ENCODE data around the gene LYPD6.
A peak's percentile ranks its signal among the peaks of the same experiment; 100 is the strongest.

LYPD6 gene, protein sequence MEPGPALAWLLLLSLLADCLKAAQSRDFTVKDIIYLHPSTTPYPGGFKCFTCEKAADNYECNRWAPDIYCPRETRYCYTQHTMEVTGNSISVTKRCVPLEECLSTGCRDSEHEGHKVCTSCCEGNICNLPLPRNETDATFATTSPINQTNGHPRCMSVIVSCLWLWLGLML
- long read RNA-seq, result 0 reads

DNA sequence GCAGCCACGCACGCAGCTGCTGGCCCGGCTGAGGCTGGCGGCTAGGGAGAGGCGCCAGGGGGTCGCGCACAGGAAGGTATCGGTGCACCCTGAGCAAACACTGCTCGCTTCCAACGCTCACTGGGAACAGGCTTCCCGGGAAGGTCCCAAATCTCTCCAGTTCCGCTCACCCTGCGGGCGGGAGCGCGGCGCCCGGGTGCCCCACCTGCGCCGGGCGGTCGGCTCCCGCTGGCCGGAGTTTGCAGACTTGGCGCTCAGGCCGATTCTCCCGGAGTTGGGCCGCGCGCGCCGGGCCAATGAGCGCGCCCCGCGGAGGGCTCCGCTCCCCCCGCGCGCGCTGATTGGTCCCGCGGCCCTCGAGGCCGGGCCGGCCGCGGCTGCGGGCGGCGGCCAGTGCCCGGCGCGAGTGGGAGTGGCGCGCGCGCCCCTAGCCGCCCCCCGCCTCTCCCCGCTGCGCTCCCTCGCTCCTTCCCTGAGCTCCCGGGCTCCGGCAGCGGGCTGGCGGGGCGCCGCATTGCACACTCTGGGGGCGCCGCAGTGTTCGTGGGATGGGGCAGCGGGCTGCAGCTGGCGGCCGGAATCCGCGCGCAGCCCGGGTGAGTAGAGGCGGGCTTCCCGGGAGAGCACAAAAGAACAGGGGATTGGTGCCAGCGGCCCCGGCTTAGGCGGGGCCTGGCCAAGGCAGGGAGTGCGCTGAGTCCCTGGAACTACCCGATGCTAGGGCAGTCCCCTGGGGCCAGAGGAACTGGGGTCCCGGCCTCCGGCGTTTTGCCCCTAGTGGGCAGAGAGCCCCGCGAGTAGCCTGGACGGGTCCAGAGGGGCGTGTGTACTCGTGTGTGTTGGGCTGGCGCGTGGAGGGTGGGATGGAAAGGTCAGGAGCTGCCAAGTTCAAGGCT, at the start of gene LYPD6:
Gene LYPD6, plus strand, starts transcription at position 461 of the 896 bp plus-strand sequence. CDS start 107,122 bp downstream, outside the sequence.
- Histone ChIP-seq H3K4me3 (replicated peaks; ENCODE audit: insufficient read depth, low read length) (peak within 1 kb of the TSS; percentile 35), H3K27ac (replicated peaks) (no peak within 1 kb of the TSS), H3K27me3 (ENCODE audit: insufficient read depth, poor library complexity, severe bottlenecking) (peaks cover 45% of the 10 kb centered on the region)
- DNase-seq (ENCODE audit: low read depth in 1 of 2, low spot score in 1 of 2), result no peak
- TF ChIP-seq POLR2AphosphoS5 (IDR thresholded peaks at IDR 0.05; ENCODE audit: low read depth) (no peak), SPI1 (IDR thresholded peaks at IDR 0.05; ENCODE audit: borderline replicate concordance, low read depth) (no peak)

DNA sequence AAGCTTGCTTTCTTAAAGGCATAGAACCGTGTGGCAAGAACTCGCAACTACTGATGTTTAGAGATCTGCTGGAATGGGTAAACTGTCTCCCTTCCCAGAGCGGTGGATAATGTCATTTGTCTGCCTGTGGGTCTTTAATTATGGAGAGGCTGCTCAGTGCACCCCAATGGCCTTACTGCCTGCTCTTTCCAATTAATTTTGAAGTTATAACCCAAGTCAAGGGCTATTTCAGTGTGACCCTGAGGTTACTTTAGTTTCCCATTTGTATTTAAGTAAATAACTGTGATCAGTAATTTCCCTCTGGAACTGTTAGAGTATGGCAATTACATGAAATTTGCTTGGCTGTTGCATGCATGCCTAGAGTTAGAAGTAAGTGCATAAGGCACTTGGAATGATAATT, 48.9 kb upstream of the LYPD6 start:
- DNase-seq (ENCODE audit: low read depth in 1 of 2, low spot score in 1 of 2), result no peak
- TF ChIP-seq, protein P1, sequence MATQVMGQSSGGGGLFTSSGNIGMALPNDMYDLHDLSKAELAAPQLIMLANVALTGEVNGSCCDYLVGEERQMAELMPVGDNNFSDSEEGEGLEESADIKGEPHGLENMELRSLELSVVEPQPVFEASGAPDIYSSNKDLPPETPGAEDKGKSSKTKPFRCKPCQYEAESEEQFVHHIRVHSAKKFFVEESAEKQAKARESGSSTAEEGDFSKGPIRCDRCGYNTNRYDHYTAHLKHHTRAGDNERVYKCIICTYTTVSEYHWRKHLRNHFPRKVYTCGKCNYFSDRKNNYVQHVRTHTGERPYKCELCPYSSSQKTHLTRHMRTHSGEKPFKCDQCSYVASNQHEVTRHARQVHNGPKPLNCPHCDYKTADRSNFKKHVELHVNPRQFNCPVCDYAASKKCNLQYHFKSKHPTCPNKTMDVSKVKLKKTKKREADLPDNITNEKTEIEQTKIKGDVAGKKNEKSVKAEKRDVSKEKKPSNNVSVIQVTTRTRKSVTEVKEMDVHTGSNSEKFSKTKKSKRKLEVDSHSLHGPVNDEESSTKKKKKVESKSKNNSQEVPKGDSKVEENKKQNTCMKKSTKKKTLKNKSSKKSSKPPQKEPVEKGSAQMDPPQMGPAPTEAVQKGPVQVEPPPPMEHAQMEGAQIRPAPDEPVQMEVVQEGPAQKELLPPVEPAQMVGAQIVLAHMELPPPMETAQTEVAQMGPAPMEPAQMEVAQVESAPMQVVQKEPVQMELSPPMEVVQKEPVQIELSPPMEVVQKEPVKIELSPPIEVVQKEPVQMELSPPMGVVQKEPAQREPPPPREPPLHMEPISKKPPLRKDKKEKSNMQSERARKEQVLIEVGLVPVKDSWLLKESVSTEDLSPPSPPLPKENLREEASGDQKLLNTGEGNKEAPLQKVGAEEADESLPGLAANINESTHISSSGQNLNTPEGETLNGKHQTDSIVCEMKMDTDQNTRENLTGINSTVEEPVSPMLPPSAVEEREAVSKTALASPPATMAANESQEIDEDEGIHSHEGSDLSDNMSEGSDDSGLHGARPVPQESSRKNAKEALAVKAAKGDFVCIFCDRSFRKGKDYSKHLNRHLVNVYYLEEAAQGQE (IDR thresholded peaks at IDR 0.05; ENCODE audit: insufficient replicate concordance, low read depth), result no peak
- TF ChIP-seq, protein P2, sequence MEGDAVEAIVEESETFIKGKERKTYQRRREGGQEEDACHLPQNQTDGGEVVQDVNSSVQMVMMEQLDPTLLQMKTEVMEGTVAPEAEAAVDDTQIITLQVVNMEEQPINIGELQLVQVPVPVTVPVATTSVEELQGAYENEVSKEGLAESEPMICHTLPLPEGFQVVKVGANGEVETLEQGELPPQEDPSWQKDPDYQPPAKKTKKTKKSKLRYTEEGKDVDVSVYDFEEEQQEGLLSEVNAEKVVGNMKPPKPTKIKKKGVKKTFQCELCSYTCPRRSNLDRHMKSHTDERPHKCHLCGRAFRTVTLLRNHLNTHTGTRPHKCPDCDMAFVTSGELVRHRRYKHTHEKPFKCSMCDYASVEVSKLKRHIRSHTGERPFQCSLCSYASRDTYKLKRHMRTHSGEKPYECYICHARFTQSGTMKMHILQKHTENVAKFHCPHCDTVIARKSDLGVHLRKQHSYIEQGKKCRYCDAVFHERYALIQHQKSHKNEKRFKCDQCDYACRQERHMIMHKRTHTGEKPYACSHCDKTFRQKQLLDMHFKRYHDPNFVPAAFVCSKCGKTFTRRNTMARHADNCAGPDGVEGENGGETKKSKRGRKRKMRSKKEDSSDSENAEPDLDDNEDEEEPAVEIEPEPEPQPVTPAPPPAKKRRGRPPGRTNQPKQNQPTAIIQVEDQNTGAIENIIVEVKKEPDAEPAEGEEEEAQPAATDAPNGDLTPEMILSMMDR (IDR thresholded peaks at IDR 0.05; ENCODE audit: insufficient read depth, low read length), result no peak
- TF ChIP-seq SPI1 (IDR thresholded peaks at IDR 0.05; ENCODE audit: borderline replicate concordance, low read depth) (no peak), GABPA (IDR thresholded peaks at IDR 0.05; ENCODE audit: low read depth) (no peak), POLR2AphosphoS5 (IDR thresholded peaks at IDR 0.05; ENCODE audit: low read depth) (no peak)
- H3K4me3 ChIP-seq (replicated peaks; ENCODE audit: insufficient read depth, low read length), result no peak overlapping the region
- H3K27ac ChIP-seq (replicated peaks), result no peak overlapping the region
- no peaks in the 10 kb centered on the region for H3K27me3 ChIP-seq (ENCODE audit: insufficient read depth, poor library complexity, severe bottlenecking)

DNA sequence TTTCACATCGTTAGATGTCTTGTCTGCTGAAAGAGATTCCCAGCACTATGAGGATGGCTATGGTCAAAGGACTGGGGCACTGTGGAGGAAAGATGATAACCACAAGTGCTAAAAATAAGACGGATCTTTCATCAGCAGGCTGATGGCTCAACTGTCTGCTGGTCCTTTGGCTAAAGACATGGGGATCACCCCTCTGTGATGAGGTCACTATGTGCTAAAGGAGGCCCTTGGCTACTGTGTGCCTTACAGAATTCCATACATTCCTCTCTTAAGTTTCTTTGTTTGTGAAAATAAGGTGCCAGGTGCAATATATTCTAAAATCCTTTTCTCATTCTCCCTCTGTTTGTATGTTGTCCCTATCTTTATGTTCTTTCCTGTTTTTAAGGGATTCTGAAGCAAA, 39.7 kb upstream of the LYPD6 start:
- no peak for TF ChIP-seq GABPA (IDR thresholded peaks at IDR 0.05; ENCODE audit: low read depth)
- Histone ChIP-seq H3K27me3 (ENCODE audit: insufficient read depth, poor library complexity, severe bottlenecking) (peaks cover 3% of the 10 kb centered on the region), H3K4me3 (replicated peaks; ENCODE audit: insufficient read depth, low read length) (no peak overlapping the region), H3K27ac (replicated peaks) (no peak overlapping the region)
- no peak for DNase-seq (ENCODE audit: low read depth in 1 of 2, low spot score in 1 of 2)

DNA sequence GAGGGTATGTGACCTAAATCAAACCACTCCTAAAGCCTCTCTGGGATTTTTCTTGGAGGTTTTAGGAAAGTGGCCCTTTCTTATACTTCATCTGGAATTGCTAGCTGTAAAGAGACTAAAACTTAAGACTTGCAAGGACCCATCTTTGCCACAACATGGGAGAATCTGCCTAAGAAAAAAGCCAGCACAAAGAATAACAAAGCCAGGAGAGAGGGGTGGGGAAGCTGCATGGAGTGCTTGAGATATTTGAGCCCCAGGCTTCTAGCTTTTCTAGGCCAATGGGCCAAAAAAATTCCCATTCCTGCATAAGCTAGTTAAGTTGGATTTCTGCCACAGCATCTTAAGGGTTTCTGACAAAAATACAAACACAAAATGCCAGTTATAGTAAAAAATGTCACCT, 38.5 kb upstream of the LYPD6 start:
- Histone ChIP-seq H3K4me3 (replicated peaks; ENCODE audit: insufficient read depth, low read length) (no peak overlapping the region), H3K27ac (replicated peaks) (no peak overlapping the region), H3K27me3 (ENCODE audit: insufficient read depth, poor library complexity, severe bottlenecking) (peaks cover 3% of the 10 kb centered on the region)
- no peak for DNase-seq (ENCODE audit: low read depth in 1 of 2, low spot score in 1 of 2)
- no peak for TF ChIP-seq GABPA (IDR thresholded peaks at IDR 0.05; ENCODE audit: low read depth)
- TF ChIP-seq, protein P1 (IDR thresholded peaks at IDR 0.05; ENCODE audit: insufficient replicate concordance, low read depth), result no peak
- TF ChIP-seq, protein P2 (IDR thresholded peaks at IDR 0.05; ENCODE audit: insufficient read depth, low read length), result no peak
- TF ChIP-seq POLR2AphosphoS5 (IDR thresholded peaks at IDR 0.05; ENCODE audit: low read depth), result no peak
- no peak for TF ChIP-seq SPI1 (IDR thresholded peaks at IDR 0.05; ENCODE audit: borderline replicate concordance, low read depth)

All from HL-60 (cell line).